GM21423 (cell line): ENCODE results near the gene TMEM54.

Experiments used
- ATAC-seq: cut with Tn5 transposase; IDR thresholded peaks from one replicate; pipeline ENCODE4 v1.9.1; 2021; ENCODE audit warnings: mild to moderate bottlenecking, moderate library complexity; ENCODE audit not compliant: unreplicated experiment

TMEM54 gene

GRCh38 chr1:32881871-32882850 is 19.0 kb downstream of the TMEM54 start:
- no peak for ATAC-seq

GRCh38 chr1:32881291-32881690 is 19.9 kb downstream of the TMEM54 start:
- no peak for ATAC-seq

DNA sequence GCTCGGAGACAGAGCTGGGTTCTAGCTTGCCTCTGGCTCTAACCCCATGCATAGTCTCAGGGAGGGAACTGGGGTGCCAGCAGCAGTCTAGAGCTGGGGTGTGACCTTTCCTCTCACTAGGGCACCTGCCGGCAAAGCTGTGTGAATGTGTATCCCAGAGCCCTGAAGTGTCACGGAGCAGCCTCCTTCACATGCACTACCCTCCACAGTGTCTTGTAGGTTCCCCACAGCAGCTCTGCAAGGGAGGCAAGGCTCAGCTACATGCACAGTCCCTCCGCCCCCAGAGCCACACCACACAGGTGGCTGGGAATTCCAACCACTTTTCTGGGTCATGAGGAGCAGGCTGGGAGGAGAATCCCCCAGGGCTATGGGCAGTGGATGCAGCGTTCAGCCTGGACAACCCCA is 22.6 kb downstream of the TMEM54 start:
- no peak for ATAC-seq

- no peak for ATAC-seq
Observed at GRCh38 chr1:32878183-32878582, 23.0 kb downstream of the TMEM54 start.

GRCh38 chr1:32877211-32878110 is 23.7 kb downstream of the TMEM54 start:
- no peak for ATAC-seq

DNA sequence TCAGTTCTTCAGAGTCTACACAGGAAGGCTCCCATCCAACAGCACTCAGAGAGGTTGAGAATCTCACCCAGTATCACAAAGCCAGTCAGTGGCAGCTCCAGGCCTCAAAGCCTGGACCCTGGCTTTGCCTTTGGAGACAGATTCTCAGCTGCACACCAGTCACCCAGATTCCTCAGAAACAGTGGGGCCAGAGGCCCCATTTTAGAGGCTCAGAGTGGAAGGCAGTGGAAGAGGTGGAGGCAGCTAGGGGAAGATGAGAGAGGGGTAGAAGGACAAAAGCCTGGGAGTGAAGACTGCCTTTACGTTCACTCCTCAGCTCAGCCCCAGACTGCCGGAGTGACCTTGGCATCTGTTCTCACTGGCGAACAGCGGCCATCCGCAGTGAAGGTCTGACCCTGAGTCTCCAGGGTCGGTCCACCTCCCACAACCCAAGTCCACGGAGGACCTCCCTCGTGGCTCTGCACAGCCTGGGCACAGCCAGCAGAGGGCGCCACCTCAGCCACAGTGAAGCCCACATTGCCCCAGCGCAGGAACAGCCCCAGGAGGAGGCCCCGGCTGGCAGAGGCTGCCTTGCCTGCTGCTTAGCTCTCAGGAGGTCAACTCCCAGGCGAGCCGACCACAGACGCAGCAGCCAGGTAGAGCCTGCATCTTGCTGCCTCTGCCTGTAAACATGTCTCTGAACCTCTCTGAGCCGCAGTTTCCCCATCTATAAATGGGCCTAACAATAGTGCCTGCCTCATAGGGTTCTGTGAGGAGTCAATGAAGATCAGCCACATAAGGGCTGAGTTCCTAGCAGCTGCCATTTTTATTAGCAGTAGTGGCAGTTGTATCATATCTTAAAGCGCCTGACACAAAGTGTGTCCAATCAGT is 24.6 kb downstream of the TMEM54 start:
- no peak for ATAC-seq

DNA sequence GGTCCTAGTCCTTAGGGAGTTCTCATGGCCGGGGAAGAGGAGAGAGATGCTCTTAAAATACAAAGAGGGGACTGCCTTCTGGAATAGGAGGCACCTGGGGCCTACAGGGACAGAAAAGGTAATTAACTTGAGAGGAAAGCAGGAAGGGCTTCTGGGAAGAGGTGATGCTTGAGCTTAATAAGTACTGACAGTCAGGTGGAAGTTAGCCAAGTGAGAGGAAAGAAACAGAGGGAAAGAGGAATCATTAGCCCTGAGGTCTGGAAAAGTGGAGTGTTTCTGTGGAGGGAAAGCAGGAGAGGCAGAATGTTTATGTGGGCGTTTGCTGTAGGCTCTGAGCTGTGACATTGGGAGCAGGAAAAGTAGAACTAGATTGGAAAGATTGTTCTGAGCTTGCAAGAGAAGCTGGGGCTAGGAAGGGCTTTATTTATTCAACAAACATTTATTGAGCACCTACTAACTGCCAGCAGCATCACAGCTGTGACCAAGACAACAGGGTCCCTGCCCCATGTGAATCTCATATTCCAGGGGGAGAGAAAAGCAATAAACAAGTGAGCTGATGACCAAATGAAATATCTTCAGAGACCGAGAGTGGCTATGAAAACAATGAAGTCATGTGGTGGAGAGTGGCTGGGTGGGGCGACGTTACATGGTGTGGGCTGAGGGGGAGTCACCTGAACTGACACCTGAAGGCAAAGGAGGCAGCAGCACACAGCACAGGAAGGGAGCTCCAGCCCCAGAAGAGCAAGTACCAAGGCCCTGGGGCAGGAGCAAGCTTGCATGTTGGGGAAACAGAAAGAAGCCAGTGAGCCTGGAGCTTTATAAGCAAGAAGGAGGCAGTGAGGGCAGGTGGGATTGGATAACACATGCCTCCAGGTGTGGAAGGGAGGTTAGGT is 26.1 kb downstream of the TMEM54 start:
- ATAC-seq, result no peak

DNA sequence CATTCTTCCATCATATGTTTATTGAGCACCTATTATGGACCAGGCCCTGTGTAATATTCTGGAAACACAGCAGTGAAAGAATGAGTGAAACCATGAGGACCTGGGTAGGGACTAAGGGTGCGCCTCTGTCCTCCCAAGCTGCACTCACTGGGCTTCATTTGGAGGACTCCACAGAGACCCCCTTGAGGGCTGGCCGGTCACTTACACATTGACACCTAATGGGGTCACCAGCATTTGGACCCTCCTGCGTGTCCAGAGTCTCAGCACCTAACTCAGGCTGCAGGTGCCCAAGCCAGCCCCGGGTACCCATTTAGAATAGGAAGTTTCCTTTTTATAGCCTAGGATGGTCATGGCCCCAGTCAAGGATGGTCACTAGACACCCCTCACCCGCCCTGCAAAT is 27.7 kb downstream of the TMEM54 start:
- ATAC-seq, result no peak

- ATAC-seq, result no peak
Observed at GRCh38 chr1:32872192-32872460, 29.1 kb downstream of the TMEM54 start.

DNA sequence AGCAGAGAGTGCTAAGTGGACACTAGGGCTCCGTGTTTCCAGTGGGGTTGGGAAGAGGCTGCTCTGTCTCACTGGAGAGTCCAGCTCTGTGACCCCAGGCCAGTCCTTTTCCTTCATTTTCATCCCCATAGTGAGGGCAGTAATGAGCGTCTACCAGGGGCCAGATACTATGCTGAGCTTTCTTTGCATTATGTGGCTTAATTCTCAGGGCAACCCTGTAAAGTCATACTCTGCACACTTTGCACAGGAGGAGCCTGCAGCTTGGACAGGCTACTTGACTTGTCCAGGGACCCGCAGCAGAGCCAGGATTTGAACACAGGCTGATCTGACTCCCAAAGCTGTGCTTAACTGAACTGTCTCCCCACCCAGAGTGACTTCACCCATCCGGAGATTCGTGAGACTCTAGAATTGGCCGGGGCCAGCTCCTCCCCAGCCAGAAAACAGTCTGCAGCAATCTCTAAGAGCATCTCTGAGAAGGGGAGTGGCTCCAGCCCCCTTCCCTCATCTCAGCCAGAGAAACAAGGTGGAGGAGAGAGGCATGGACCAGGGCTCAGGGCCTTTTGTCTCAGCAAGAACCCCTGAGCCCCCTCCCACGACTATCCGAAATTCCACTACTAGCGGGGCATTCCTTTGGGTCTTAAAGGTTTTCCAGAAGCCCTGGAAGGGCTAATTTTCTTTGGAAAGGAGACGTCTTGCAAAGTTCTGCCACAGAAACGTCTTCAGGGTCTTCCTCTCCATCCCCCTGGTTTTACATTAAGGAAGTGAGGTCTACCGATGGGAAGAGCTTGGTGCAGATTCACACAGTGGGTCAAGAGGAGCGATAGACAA is 29.6 kb downstream of the TMEM54 start:
- no peak for ATAC-seq

- ATAC-seq, result no peak
Observed at GRCh38 chr1:32870615-32871363, 30.4 kb downstream of the TMEM54 start, which contains the start of gene FNDC5. TSS of gene FNDC5 (minus strand) at chr1:32870912.

DNA sequence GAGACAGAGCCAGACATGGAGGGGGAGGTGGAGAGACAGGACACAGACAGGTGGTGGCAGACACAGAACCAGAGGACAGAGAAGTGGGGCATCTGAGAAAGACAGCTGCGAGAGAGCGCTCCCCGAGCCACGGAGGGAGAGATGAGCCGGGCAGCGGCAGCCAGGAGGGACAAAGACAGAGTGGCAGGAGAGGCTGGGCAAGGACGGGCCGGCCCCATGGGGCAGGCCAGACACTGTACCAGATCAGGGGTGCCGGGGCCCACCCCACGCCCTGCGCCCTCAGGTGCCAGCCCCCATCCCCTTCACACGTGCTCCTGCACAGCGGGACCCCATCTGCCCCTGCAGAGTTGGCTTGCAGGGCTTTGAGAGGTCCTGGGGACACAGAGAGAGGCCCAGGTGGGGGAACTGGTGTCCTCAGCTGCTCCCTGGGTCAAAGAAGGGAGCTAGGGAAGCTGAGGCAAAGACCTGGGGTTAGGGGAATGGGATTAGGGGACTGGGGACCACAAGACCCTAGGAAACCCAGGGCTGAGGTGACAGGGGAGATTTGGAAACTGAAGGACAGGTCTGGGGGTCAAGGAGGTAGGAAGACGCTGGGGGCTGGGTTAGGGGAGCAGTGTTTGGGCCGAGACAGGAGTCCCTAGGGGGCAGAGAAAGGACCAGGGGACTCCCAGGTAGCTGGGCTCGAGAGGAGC is 31.1 kb downstream of the TMEM54 start:
- ATAC-seq, result no peak

DNA sequence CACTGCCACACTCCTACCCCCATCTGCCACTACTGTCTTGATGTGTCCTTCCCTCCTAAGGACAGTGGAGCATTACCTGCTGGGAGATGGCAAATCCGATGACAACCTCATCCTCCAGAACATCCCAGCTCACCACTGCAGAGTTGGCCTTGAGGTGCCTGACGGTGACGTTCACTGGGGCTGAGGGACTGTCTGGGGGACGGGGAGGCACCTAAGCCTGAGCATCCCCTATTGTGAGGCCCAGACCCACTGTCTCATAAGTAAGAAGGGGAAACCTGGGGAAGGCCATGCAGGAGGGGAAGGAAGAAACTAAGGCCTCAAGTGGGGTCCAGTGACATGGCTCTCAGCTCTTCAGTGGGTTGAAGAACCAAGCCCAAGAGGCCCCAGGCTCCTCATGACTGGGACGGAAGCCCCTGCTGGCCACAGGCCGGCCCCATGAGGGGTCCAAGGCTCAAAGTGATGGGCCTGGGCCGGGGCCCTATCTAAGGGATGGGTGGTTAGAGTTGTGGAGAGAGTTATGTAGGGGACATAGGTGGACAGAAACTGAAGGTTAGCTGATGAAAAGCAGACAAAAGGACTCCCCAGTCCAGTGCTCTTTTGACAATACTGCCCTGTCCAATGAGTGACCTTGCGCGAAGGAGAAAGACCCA is 32.3 kb downstream of the TMEM54 start:
- no peak for ATAC-seq

- no peak for ATAC-seq
Observed at GRCh38 chr1:32868085-32868484, 33.1 kb downstream of the TMEM54 start.

DNA sequence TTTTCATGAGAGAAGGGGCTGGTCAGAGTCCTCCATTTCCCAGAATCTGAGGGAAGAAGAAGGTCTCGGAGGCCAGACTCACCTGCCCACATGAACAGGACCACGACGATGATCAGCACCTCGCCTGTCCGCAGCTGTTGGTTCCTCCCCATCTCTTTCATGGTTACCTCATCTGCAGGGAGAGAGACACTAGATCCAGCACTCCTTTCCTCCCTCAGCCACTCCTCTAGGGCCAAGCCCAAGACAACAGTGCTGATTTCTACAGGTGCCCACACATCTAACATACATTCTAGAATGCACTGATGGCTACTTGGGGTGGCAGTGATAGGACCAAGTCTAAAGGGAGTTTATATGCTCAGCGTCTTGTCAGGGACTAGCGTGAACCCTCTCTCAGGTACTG is 33.5 kb downstream of the TMEM54 start:
- no peak for ATAC-seq

- ATAC-seq, result no peak
Observed at GRCh38 chr1:32867151-32867550, 34.0 kb downstream of the TMEM54 start.
